Lower leg skin (tissue), 4 donors: ENCODE results near the gene RAB1A. TPM values are rescaled to one million over a fixed set of nuclear protein-coding genes. Genes with fewer than 3 reads are reported as not detected.
"Not testable (repeated sequence)": the region's sequence is repeated elsewhere in the genome, so short reads cannot be mapped to it uniquely, and the experiment has no call there.

Experiments used
- DNase-seq, 2 donors: peaks; one replicate each; pipeline ENCODE4 v3.0.0-alpha.2; 2019; ENCODE audit warnings: low spot score in 2 of 2
- H3K4me3 ChIP-seq: fragments of 200-600 bp; sonication (generic); 2 replicates; pipeline ENCODE4 v1.5.1; 2017; ENCODE audit warnings: mild to moderate bottlenecking, low read depth; ENCODE audit not compliant: poor library complexity, severe bottlenecking
- POLR2A ChIP-seq, 2 donors: fragments of 450-650 bp; IDR thresholded peaks; one replicate each; pipeline ENCODE4 v1.6.1; 2016 to 2017; ENCODE audit warnings: antibody characterized with exemption in 2 of 2, mild to moderate bottlenecking in 1 of 2, moderate library complexity in 1 of 2
- WGBS, 2 donors: methylation state at CpG; one replicate each; pipeline ENCODE4 v1.1.5; 2018; 5-methylcytosine and 5-hydroxymethylcytosine counted together
- intact Hi-C: fragments of 100-400 bp; cut with DNase I; formaldehyde crosslinking; loops from one replicate; pipeline ENCODE4 v1.15.0; 2023; ENCODE audit warnings: low total_unique reads
- total RNA-seq, 4 donors: library from RNA; depleted of rRNA; stranded (reverse); fragments of >200 nt; gene quantifications; one replicate each; pipeline ENCODE4 v1.1.0, GENCODE V29; 2016
- TF ChIP-seq, protein P1 (sequence below), 3 donors: fragments of 450-650 bp; IDR thresholded peaks; one replicate each; pipeline ENCODE4 v1.5.1; 2016; ENCODE audit warnings: antibody characterized with exemption in 3 of 3, mild to moderate bottlenecking in 3 of 3, moderate library complexity in 2 of 3

Gene RAB1A
- 10 to 100 TPM; 49.1 to 68.0 (median 55.2) TPM for total RNA-seq

DNA sequence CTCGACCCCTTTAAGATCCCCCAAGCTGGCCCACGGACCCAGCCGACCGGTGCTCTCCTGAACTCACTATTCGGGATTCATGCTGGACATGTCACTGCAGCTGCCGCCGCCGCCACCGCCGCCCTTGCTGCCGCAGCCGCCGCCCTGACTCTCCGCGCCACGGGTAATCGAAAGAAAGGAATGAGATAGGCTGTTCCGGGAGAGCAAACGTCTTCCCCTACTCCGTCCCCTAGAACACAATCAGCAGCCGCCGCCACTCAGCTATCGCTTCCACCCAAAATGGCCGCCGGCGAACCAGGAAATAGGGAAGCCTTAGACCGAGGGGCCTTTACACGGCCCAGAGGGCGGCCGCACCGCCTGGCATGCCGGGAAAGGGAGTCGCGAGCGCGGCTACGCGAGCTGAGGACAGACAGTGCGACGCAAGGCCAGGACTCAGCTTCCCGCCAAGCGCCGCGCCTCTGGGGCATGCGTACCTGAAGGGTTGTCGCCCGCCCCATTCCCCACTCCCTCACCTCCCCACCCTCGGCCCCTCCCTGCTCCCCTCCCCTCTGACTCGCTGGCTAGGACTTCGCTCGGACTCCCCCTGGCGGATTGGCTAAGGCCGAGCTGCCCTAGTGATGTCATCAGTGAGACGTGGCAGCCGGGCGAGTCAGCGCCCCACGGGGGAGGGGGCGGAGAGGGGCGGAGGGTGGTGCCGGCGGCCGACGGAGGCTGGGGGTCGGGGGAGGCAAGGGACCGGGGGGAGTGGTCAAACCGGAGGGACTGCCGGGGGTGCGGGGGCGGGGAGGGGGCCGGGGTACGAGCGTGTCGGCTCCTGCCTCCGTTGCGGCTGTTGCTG, at the start of gene RAB1A:
Gene RAB1A, minus strand, starts transcription at position 281 of the 838 bp plus-strand sequence. Its CDS starts 191 bp downstream, at position 90.
- WGBS, 2 donors: 0 to 1% methylated on average over 50 to 53 of the region's 76 CpGs
- intact Hi-C loops: no loop called here
- H3K4me3 ChIP-seq: peak within 1 kb of the TSS; percentile 88
- peak; percentile 99 to 100 for DNase-seq
- peak in 1 of 2 donors; percentile 88 for TF ChIP-seq POLR2A (IDR thresholded peaks at IDR 0.05)
- TF ChIP-seq, protein P1, sequence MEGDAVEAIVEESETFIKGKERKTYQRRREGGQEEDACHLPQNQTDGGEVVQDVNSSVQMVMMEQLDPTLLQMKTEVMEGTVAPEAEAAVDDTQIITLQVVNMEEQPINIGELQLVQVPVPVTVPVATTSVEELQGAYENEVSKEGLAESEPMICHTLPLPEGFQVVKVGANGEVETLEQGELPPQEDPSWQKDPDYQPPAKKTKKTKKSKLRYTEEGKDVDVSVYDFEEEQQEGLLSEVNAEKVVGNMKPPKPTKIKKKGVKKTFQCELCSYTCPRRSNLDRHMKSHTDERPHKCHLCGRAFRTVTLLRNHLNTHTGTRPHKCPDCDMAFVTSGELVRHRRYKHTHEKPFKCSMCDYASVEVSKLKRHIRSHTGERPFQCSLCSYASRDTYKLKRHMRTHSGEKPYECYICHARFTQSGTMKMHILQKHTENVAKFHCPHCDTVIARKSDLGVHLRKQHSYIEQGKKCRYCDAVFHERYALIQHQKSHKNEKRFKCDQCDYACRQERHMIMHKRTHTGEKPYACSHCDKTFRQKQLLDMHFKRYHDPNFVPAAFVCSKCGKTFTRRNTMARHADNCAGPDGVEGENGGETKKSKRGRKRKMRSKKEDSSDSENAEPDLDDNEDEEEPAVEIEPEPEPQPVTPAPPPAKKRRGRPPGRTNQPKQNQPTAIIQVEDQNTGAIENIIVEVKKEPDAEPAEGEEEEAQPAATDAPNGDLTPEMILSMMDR (IDR thresholded peaks at IDR 0.05): no peak

DNA sequence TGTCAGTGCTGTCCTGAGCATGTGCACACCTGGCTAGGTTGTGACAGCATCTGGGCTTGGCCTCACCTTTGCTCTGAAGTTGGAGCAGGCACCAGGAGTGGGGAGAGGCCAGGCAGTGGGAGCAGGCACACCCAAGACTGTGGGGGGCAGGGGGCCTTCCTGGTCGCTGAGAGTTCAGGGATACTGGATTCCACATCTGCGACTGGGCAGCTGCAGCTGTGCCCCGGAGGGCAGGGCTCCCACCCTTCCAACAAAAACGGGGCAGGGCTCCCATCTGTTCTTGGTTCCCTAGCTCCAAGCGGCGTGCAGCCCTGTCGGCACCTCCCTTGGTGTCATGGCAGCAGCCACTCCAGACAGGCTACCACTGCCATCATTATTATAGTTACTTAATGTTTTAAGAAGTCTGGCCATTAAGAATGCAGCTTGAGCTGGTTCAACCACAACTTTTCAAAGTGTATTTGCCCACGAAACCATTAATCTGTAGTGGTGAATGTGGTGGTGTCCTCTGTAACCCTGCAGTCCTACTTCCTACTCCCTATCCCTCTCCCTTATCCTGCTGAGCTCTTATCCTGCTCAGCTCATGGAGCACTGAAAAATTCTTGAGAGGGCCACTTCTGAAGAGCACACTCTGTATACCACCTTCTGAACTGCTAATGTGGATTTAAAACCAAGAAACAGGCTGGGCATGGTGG, 48.0 kb upstream of the RAB1A start:
- DNase-seq: no peak
- TF ChIP-seq, protein P1 (IDR thresholded peaks at IDR 0.05): no peak
- TF ChIP-seq POLR2A (IDR thresholded peaks at IDR 0.05): no peak
- H3K4me3 ChIP-seq: no peak overlapping the region
- WGBS, 2 donors: 65 to 67% methylated on average over 8 of the region's 8 CpGs
- intact Hi-C loops: no loop called here

DNA sequence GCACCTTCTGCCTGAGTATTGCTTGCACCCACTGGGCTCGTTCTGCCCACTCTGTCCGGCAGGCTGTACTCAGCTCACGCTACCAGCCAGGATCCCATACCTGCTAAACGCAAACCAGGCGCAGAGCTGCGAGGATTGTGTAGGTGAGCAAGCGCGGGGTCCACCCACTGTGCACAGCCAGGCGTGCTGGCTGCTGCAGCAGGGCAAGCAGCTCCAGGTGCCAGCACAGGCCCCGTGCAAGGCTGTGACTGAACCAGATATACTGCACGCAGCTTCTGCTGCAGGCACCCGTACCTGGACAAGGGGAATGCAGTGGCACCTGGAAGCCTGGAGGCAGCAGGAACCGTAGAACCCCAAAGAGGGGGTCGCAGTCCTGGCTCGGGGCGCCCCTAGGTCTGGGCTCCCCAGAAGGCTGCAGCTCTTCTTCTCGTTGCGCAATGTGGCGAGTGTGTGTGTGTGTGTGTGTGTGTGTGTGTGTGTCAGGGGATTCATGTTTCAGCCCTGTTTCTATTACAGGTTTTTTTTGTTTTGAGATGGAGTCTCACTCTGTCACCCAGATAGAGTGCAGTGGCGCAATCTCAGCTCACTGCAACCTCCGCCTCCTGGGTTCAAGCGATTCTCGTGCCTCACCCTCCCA, 46.1 kb upstream of the RAB1A start:
- no peak for DNase-seq
- WGBS, 2 donors: 78 to 84% methylated on average over 23 of the region's 23 CpGs
- TF ChIP-seq POLR2A (IDR thresholded peaks at IDR 0.05): no peak
- TF ChIP-seq, protein P1 (IDR thresholded peaks at IDR 0.05): no peak
- intact Hi-C loops: no loop called here
- no peak overlapping the region for H3K4me3 ChIP-seq

DNA sequence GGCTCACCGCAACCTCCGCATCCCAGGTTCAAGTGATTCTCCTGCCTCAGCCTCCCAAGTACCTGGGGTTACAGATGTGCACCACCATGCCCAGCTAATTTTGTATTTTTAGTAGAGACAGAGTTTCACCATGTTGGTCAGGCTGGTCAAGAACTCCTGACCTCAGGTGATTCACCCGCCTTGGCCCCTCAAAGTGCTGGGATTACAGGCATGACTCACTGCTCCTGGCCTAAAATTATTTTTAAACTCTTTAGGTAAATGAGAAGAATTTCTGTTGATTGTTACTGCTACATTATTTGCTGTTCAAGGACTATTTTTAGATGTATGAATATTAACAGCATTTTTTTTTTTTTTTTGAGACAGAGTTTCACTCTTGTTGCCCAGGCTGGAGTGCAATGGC, 44.1 kb upstream of the RAB1A start:
- not testable (repeated sequence) for DNase-seq

DNA sequence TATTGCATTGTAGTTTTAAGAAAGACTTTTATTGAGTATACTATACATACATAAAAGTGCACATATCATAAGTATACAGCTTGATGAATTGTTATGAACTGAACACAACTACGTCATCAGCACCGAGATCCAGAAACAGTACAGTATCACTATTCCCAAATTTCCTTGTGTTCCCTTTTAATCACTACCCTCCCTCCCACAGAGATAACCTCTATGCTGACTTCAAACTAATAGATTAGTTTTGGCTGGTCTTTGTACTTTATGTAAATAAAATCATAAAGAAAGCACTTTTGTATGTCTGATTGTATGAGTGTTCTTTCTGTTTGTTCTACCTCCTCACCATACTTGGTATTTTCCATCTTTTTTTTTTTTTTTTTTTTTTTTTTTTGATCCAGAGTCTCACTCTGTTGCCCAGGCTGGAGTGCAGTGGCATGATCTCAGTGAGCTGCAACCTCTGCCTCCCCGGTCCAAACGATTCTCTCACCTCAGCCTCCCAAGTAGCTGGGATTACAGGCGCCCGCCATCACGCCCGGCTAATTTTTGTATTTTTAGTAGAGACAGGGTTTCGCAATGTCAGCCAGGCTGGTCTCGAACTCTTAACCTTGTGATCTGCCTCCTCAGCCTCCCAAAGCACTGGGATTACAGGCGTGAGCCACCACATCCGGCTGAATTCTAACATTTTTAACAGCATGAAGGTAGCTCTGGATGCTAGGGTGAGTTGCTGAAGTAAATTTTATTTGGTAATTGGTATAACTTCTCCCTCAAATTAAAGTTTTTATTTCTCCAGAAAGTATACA, 43.3 kb upstream of the RAB1A start:
- no peak overlapping the region for H3K4me3 ChIP-seq
- 94 to 97% methylated on average over 12 of the region's 12 CpGs for WGBS, 2 donors
- DNase-seq: no peak
- intact Hi-C loops: no loop called here
- TF ChIP-seq, protein P1 (IDR thresholded peaks at IDR 0.05): no peak
- no peak for TF ChIP-seq POLR2A (IDR thresholded peaks at IDR 0.05)

More for the DNA sequence above, 44.1 kb upstream of the RAB1A start:
- intact Hi-C loops, H3K4me3 ChIP-seq: not testable (repeated sequence)
- WGBS, 2 donors: 96 to 97% methylated on average over 3 of the region's 3 CpGs

DNA sequence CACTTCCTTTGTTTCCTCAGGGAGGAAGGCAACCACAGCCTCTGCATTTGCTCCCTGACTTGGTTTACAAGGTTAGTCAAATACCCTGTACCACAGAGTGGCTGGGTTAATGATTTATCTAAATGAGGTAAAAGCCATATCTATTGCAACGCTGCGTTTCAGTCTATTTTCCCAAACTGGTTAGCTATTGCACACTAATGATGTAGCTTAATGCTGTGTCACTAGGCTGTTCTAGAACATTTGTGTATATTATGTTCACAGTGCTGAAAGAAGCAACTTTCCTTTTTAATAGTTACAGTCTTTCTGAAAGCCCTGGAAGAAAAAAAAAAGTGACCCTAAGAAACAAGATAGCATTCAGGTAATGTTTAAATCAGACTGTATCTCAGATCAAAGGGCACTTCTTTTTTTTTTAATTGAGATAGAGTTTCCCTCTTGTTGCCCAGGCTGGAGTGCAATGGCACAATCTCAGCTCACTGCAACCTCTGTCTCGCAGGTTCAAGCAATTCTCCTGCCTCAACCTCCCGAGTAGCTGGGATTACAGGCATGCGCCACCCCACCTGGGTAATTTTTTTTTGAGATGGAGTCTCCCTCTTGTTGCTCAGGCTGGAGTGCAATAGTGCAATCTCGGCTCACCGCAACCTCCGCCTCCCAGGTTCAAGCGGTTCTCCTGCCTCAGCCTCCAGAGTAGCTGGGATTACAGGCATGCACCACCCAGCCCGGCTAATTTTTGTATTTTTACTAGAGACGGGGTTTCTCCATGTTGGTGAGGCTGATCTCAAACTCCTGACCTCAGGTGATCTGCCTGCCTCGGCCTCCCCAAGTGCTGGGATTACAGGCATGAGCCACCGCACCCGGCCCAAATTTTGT, 40.9 kb upstream of the RAB1A start:
- 90% methylated on average over 14 of the region's 14 CpGs for WGBS, 2 donors

More for the DNA sequence above, 40.9 kb upstream of the RAB1A start:
- intact Hi-C loops, DNase-seq, H3K4me3 ChIP-seq: not testable (repeated sequence)
